ENCODE data around the gene POLR3GL.

Gene POLR3GL

GRCh38 chr1:145937436-145937835, 27.1 kb upstream of the POLR3GL start:
- no peak for TF ChIP-seq CTCF (IDR thresholded peaks at IDR 0.05; ENCODE audit: low read depth, low read length, missing control alignments)
- no peak overlapping the region for H3K4me3 ChIP-seq (ENCODE audit: low read depth, low read length)
- in situ Hi-C loops (cut with HindIII; ENCODE audit: low sequenced_read_pairs), result no loop called here
- no peak for DNase-seq (ENCODE audit: low read depth)

GRCh38 chr1:145942405-145942804, 22.1 kb upstream of the POLR3GL start:
- no peak overlapping the region for H3K4me3 ChIP-seq (ENCODE audit: low read depth, low read length)
- no peak for TF ChIP-seq CTCF (IDR thresholded peaks at IDR 0.05; ENCODE audit: low read depth, low read length, missing control alignments)
- DNase-seq (ENCODE audit: low read depth), result no peak
- in situ Hi-C loops (cut with HindIII; ENCODE audit: low sequenced_read_pairs), result no loop called here

GRCh38 chr1:145942871-145943270, 21.6 kb upstream of the POLR3GL start:
- in situ Hi-C loops (cut with HindIII; ENCODE audit: low sequenced_read_pairs), result no loop called here

GRCh38 chr1:145944532-145944931, 20.0 kb upstream of the POLR3GL start:
- DNase-seq (ENCODE audit: low read depth), result no peak
- H3K4me3 ChIP-seq (ENCODE audit: low read depth, low read length), result no peak overlapping the region
- in situ Hi-C loops (cut with HindIII; ENCODE audit: low sequenced_read_pairs), result no loop called here
- TF ChIP-seq CTCF (IDR thresholded peaks at IDR 0.05; ENCODE audit: low read depth, low read length, missing control alignments), result no peak

More at GRCh38 chr1:145942871-145943270, 21.6 kb upstream of the POLR3GL start:
- no peak for DNase-seq (ENCODE audit: low read depth)
- no peak for TF ChIP-seq CTCF (IDR thresholded peaks at IDR 0.05; ENCODE audit: low read depth, low read length, missing control alignments)
- no peak overlapping the region for H3K4me3 ChIP-seq (ENCODE audit: low read depth, low read length)

- in situ Hi-C loops (cut with HindIII; ENCODE audit: low sequenced_read_pairs), result no loop called here
- no peak for TF ChIP-seq CTCF (IDR thresholded peaks at IDR 0.05; ENCODE audit: low read depth, low read length, missing control alignments)
- no peak overlapping the region for H3K4me3 ChIP-seq (ENCODE audit: low read depth, low read length)
- no peak for DNase-seq (ENCODE audit: low read depth)
Observed at GRCh38 chr1:145946477-145946986, 18.0 kb upstream of the POLR3GL start.

- DNase-seq (ENCODE audit: low read depth), result no peak
- H3K4me3 ChIP-seq (ENCODE audit: low read depth, low read length), result no peak overlapping the region
- in situ Hi-C loops (cut with HindIII; ENCODE audit: low sequenced_read_pairs), result no loop called here
- no peak for TF ChIP-seq CTCF (IDR thresholded peaks at IDR 0.05; ENCODE audit: low read depth, low read length, missing control alignments)
Observed at GRCh38 chr1:145947551-145947950, 16.9 kb upstream of the POLR3GL start.

- TF ChIP-seq CTCF (IDR thresholded peaks at IDR 0.05; ENCODE audit: low read depth, low read length, missing control alignments), result no peak
- in situ Hi-C loops (cut with HindIII; ENCODE audit: low sequenced_read_pairs), result no loop called here
- no peak for DNase-seq (ENCODE audit: low read depth)
- H3K4me3 ChIP-seq (ENCODE audit: low read depth, low read length), result no peak overlapping the region
Observed at GRCh38 chr1:145949219-145949618, 15.3 kb upstream of the POLR3GL start.

Data from astrocyte of the cerebellum (primary cell).